HepG2 (cell line): ENCODE data around the gene HSPA6. TPM values are rescaled to one million over a fixed set of nuclear protein-coding genes. Genes with fewer than 3 reads are reported as not detected.

ENCODE experiments used
- ATAC-seq: fragments of 200-7000 bp; cut with Tn5 transposase; 3 replicates; pipeline ENCODE4 v1.9.1; 2020; ENCODE audit warnings: mild to moderate bottlenecking, moderate library complexity
- BruUV-seq: library from RNA; stranded (reverse); fragments of 400-500 nt; replicated peaks from 2 replicates; lab custom pipeline; 2021; lab: Mats Ljungman, UMichigan
- CTCF ChIA-PET: fragments of 300-600 bp; formaldehyde crosslinking; extraction: SDS; loops from one replicate; lab custom pipeline; 2021; ENCODE audit warnings: low total read pairs, inconsistent platforms, low intra/inter-chr PET ratio; lab: Yijun Ruan, JAX
- POLR2A ChIA-PET: fragments of 350-600 bp; sonication (Branson Sonifier 250); formaldehyde crosslinking; loops from one replicate; lab custom pipeline; 2020; ENCODE audit warnings: antibody characterized with exemption, inconsistent platforms; lab: Yijun Ruan, JAX
- DNase-seq: peaks from one replicate; pipeline ENCODE4 v3.0.0-alpha.2; 2015; ENCODE audit warnings: low spot score
- FAIRE-seq: peaks from 3 replicates; lab custom pipeline; 2011; peaks lifted over from hg19 to GRCh38; lab: Jason Lieb, UNC
- H2AFZ ChIP-seq: one replicate; pipeline ENCODE4 v1.6.1; 2011; ENCODE audit warnings: low read length, inconsistent platforms
- H3K27ac ChIP-seq: fragments of 300-600 bp; 3 replicates; pipeline ENCODE4 v1.8.0; 2011; ENCODE audit warnings: mixed run types, mild to moderate bottlenecking, mixed read lengths, low read length, inconsistent platforms; ENCODE audit not compliant: insufficient read depth; ENCODE audit errors: extremely low read length
- H3K27me3 ChIP-seq, 2 experiments: fragments of 200-600 bp in 1 of 2; 2 replicates in 1 of 2; 3 replicates in 1 of 2; pipeline versions ENCODE4 v1.6.0 to v1.8.0; 2011; ENCODE audit warnings: low read length in 2 of 2, mild to moderate bottlenecking in 2 of 2, moderate library complexity in 2 of 2, inconsistent platforms in 1 of 2; ENCODE audit not compliant: insufficient read depth in 2 of 2, control insufficient read depth in 1 of 2
- H3K36me3 ChIP-seq, 2 experiments: fragments of 200-600 bp in 1 of 2; replicated peaks in 1 of 2; 2 replicates in 1 of 2; 3 replicates in 1 of 2; pipeline versions ENCODE4 v1.5.1 to v1.8.0; 2011; ENCODE audit warnings: low read length in 2 of 2, inconsistent platforms in 1 of 2; ENCODE audit not compliant: insufficient read depth in 2 of 2, control insufficient read depth in 1 of 2
- H3K4me1 ChIP-seq: 2 replicates; pipeline ENCODE4 v1.5.1; 2012; ENCODE audit warnings: low read length, inconsistent platforms; ENCODE audit not compliant: insufficient read depth
- H3K4me2 ChIP-seq: 2 replicates; pipeline ENCODE4 v1.6.0; 2011; ENCODE audit warnings: low read depth, low read length, inconsistent platforms
- H3K4me3 ChIP-seq, 3 experiments: fragments of 200-600 bp in 1 of 3; sonication (generic), shearing (Covaris generic) in 1 of 3; replicated peaks in 1 of 3; 2 replicates each; pipeline ENCODE4 v1.5.1; 2011 to 2016; ENCODE audit warnings: low read length in 3 of 3, inconsistent platforms in 2 of 3, low read depth in 2 of 3, mild to moderate bottlenecking in 2 of 3, control low read depth in 1 of 3, mixed read lengths in 1 of 3; ENCODE audit not compliant: insufficient read depth in 1 of 3
- H3K79me2 ChIP-seq: one replicate; pipeline ENCODE4 v1.6.1; 2011; ENCODE audit warnings: low read length, inconsistent platforms; ENCODE audit not compliant: insufficient read depth
- H3K9ac ChIP-seq: 2 replicates; pipeline ENCODE4 v1.6.0; 2011; ENCODE audit warnings: mild to moderate bottlenecking, low read depth, low read length, inconsistent platforms; ENCODE audit not compliant: insufficient read depth
- H3K9me3 ChIP-seq: 2 replicates; pipeline ENCODE4 v1.5.1; 2012; ENCODE audit warnings: mild to moderate bottlenecking, low read length
- H4K20me1 ChIP-seq: 2 replicates; pipeline ENCODE4 v1.6.0; 2011; ENCODE audit warnings: inconsistent platforms, mild to moderate bottlenecking, low read length, moderate library complexity; ENCODE audit not compliant: insufficient read depth
- AGO1 ChIP-seq: fragments of 200-400 bp; formaldehyde crosslinking; IDR thresholded peaks from 2 replicates; pipeline ENCODE4 v1.6.1; 2017; ENCODE audit warnings: mild to moderate bottlenecking, low read depth, low read length, moderate library complexity; ENCODE audit not compliant: poor library complexity, severe bottlenecking
- CAMTA2 ChIP-seq: sonication (generic); formaldehyde crosslinking; IDR thresholded peaks from 2 replicates; pipeline ENCODE4 v1.4.0; 2020; ENCODE audit warnings: mild to moderate bottlenecking, missing genetic modification reagents, borderline replicate concordance
- CHCHD3 ChIP-seq: sonication (generic); formaldehyde crosslinking; IDR thresholded peaks from 2 replicates; pipeline ENCODE4 v1.8.0; 2022; ENCODE audit warnings: mild to moderate bottlenecking, missing genetic modification reagents, moderate library complexity
- GABPB1 ChIP-seq: IDR thresholded peaks from 2 replicates; pipeline ENCODE4 v1.6.1; 2016; ENCODE audit warnings: mild to moderate bottlenecking, missing genetic modification reagents, moderate library complexity, missing compliant biosample characterization
- GFI1 ChIP-seq: sonication (generic); formaldehyde crosslinking; IDR thresholded peaks from 2 replicates; pipeline ENCODE4 v1.5.0; 2020; ENCODE audit warnings: missing genetic modification reagents, mild to moderate bottlenecking, borderline replicate concordance
- KLF16 ChIP-seq, 2 experiments: sonication (generic) in 1 of 2; formaldehyde crosslinking in 1 of 2; IDR thresholded peaks; 2 replicates each; pipeline versions ENCODE4 v1.6.1 to v1.8.0; 2016 to 2023; ENCODE audit warnings: missing genetic modification reagents in 2 of 2, missing compliant biosample characterization in 1 of 2
- MXD4 ChIP-seq: IDR thresholded peaks from 2 replicates; pipeline ENCODE4 v1.6.1; 2016; ENCODE audit warnings: mild to moderate bottlenecking, missing biosample characterization, missing genetic modification reagents
- MZF1 ChIP-seq: sonication (generic); formaldehyde crosslinking; IDR thresholded peaks from 2 replicates; pipeline ENCODE4 v1.8.1; 2023; ENCODE audit warnings: mild to moderate bottlenecking, missing genetic modification reagents, borderline replicate concordance
- SMC3 ChIP-seq: IDR thresholded peaks from 2 replicates; pipeline ENCODE4 v1.6.1; 2011; ENCODE audit warnings: low read length, improper control_type of control experiment
- SNAI1 ChIP-seq: sonication (generic); formaldehyde crosslinking; IDR thresholded peaks from 2 replicates; pipeline ENCODE4 v1.5.0; 2020; ENCODE audit warnings: mild to moderate bottlenecking, missing genetic modification reagents, borderline replicate concordance
- SNRNP70 ChIP-seq: fragments of 200-400 bp; formaldehyde crosslinking; IDR thresholded peaks from 2 replicates; pipeline ENCODE4 v1.6.1; 2017; ENCODE audit warnings: mild to moderate bottlenecking, low read depth, low read length, moderate library complexity
- TARDBP ChIP-seq: sonication (generic); formaldehyde crosslinking; IDR thresholded peaks from 2 replicates; pipeline ENCODE4 v1.8.0; 2022; ENCODE audit warnings: mild to moderate bottlenecking, missing genetic modification reagents
- THYN1 ChIP-seq: sonication (generic); formaldehyde crosslinking; IDR thresholded peaks from 2 replicates; pipeline ENCODE4 v1.8.1; 2023; ENCODE audit warnings: low read depth, mild to moderate bottlenecking, moderate library complexity, missing genetic modification reagents, borderline replicate concordance
- U2AF1 ChIP-seq: fragments of 200-400 bp; formaldehyde crosslinking; optimal IDR thresholded peaks from 2 replicates; pipeline ENCODE3; 2017; ENCODE audit warnings: mild to moderate bottlenecking, low read depth, low read length
- ZNF101 ChIP-seq: sonication (generic); formaldehyde crosslinking; IDR thresholded peaks from 2 replicates; pipeline ENCODE4 v1.4.0; 2020; ENCODE audit warnings: mild to moderate bottlenecking, low read depth, missing genetic modification reagents, borderline replicate concordance
- WGBS: methylation state at CpG from one replicate; pipeline ENCODE4 v1.1.6; 2017; ENCODE audit warnings: low lambda C conversion rate; 5-methylcytosine and 5-hydroxymethylcytosine counted together
- in situ Hi-C: cut with HindIII; loops from 2 replicates; pipeline ENCODE4 v1.10.0; 2017; ENCODE audit warnings: low pct_unique_long_range_greater_than_20kb; ENCODE audit not compliant: extremely low pct_ligation_motif_present
- intact Hi-C: fragments of 100-400 bp; cut with micrococcal nuclease; formaldehyde crosslinking; loops from one replicate; pipeline ENCODE4 v1.10.0; 2022; ENCODE audit not compliant: unreplicated experiment
- polyA plus RNA-seq, 8 experiments: library from polyadenylated mRNA; depleted of rRNA in 3 of 8; stranded (reverse) in 7 of 8; unstranded in 1 of 8; fragments of >200 nt; fragmentation: Illumina TruSeq in 4 of 8; extraction: Trizol in 4 of 8; gene quantifications; 2 replicates each; pipeline versions ENCODE4 v1.2.1 to v1.2.3, GENCODE V29; 2011 to 2016; ENCODE audit warnings: low read depth in 4 of 8, missing spikeins in 1 of 8, mixed read lengths in 1 of 8; ENCODE audit not compliant: insufficient read depth in 1 of 8
- total RNA-seq, 5 experiments: library from RNA; depleted of rRNA; stranded (reverse); fragments of >200 nt; fragmentation: Illumina TruSeq; extraction: Trizol; gene quantifications; 2 replicates each; pipeline ENCODE4 v1.2.3, GENCODE V29; 2016; ENCODE audit warnings: low read depth in 1 of 5
- TF ChIP-seq, protein P1 (sequence below), 2 experiments: sonication (generic) in 1 of 2; formaldehyde crosslinking in 1 of 2; IDR thresholded peaks; 2 replicates each; pipeline versions ENCODE4 v1.4.0 to v1.6.1; 2016 to 2020; ENCODE audit warnings: borderline replicate concordance in 1 of 2, low read depth in 1 of 2, mild to moderate bottlenecking in 1 of 2, missing genetic modification reagents in 1 of 2

HSPA6 gene
- total and polyA plus RNA-seq, 2 of the 13 experiments (the other 11 are each of a cell fraction or from before 2014, with no cell fraction given) = 0.07 TPM; not detected in 1

DNA sequence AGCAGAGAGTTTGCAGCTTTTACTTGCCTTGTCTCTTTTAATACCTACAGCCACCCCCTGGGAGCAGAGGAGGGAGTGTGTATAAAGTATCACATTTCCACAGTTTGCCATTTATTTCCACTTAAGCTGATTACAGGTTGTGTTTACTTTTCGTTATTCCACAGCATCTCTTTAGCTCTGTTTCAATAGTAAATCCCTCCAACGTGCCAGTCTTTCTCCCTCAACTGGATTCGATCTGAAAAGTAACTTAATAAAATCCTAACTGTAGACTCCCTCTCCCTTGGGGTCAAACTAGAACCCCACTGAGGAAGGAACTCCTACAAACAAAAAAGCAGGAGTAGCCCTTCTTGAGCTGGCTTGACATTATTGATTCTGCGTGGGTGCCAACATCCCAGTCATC, 22.2 kb upstream of the HSPA6 start:
- CTCF ChIA-PET = no interaction called here
- Histone ChIP-seq H3K9ac (no peak overlapping the region), H3K79me2 (no peaks in the 10 kb centered on the region), H3K4me3 (no peak overlapping the region), H2AFZ (no peak overlapping the region), H3K36me3 (no peaks in the 10 kb centered on the region), H3K4me2 (no peak overlapping the region), H3K27me3 (no peaks in the 10 kb centered on the region), H3K27ac (no peak overlapping the region), H3K4me1 (peaks cover 21% of the 10 kb centered on the region), H4K20me1 (no peaks in the 10 kb centered on the region), H3K9me3 (no peaks in the 10 kb centered on the region)
- WGBS = 18% methylated on average over 4 of the region's 4 CpGs
- intact Hi-C loops (no loop called here), in situ Hi-C loops (no loop called here)
- POLR2A ChIA-PET = no interaction called here
- no TSS peak for BruUV-seq
- no peak for ATAC-seq
- no peak for DNase-seq
- TF ChIP-seq MZF1 (CRISPR knock-in tag) (no peak), KLF16 (CRISPR knock-in tag; IDR thresholded peaks at IDR 0.05) (no peak), GFI1 (CRISPR knock-in tag) (no peak), TARDBP (no peak), ZNF101 (no peak), MXD4 (CRISPR knock-in tag) (no peak), AGO1 (no peak), THYN1 (no peak), SNAI1 (CRISPR knock-in tag) (no peak), SNRNP70 (no peak), U2AF1 (no peak), CAMTA2 (no peak), SMC3 (no peak), GABPB1 (CRISPR knock-in tag) (no peak), CHCHD3 (CRISPR knock-in tag) (no peak)
- TF ChIP-seq, protein P1, sequence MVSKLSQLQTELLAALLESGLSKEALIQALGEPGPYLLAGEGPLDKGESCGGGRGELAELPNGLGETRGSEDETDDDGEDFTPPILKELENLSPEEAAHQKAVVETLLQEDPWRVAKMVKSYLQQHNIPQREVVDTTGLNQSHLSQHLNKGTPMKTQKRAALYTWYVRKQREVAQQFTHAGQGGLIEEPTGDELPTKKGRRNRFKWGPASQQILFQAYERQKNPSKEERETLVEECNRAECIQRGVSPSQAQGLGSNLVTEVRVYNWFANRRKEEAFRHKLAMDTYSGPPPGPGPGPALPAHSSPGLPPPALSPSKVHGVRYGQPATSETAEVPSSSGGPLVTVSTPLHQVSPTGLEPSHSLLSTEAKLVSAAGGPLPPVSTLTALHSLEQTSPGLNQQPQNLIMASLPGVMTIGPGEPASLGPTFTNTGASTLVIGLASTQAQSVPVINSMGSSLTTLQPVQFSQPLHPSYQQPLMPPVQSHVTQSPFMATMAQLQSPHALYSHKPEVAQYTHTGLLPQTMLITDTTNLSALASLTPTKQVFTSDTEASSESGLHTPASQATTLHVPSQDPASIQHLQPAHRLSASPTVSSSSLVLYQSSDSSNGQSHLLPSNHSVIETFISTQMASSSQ (IDR thresholded peaks at IDR 0.05; ENCODE audit: low read depth) = no peak
- TF ChIP-seq, protein P1 (CRISPR knock-in tag; IDR thresholded peaks at IDR 0.05; ENCODE audit: borderline replicate concordance) = no peak
- FAIRE-seq = no peak
